HG03066 (cell line): Measurements from ENCODE around the gene AANAT.

ENCODE experiments used
- ATAC-seq: cut with Tn5 transposase; IDR thresholded peaks from one replicate; pipeline ENCODE4 v1.9.1; 2021; ENCODE audit warnings: low read depth; ENCODE audit not compliant: unreplicated experiment

AANAT gene

DNA sequence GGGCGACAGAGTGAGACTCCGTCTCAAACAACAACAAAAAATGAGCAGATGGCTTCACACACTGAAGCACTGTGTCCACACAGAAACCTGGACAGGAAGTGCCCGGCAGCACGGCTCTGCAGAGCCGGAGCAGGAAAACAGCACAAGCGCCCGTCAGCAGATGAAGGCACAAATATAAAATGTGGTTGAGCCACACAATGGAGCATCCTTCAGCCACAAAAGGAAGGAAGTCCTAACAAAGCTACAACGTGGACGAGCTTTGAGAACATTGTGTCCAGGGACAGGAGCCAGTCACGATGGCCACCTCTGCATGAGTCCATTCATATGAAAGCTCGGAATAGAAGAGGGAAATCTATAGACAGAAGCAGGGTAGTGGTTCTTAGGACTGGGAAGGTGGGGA lies 18.2 kb downstream of the AANAT start:
- ATAC-seq, result no peak

DNA sequence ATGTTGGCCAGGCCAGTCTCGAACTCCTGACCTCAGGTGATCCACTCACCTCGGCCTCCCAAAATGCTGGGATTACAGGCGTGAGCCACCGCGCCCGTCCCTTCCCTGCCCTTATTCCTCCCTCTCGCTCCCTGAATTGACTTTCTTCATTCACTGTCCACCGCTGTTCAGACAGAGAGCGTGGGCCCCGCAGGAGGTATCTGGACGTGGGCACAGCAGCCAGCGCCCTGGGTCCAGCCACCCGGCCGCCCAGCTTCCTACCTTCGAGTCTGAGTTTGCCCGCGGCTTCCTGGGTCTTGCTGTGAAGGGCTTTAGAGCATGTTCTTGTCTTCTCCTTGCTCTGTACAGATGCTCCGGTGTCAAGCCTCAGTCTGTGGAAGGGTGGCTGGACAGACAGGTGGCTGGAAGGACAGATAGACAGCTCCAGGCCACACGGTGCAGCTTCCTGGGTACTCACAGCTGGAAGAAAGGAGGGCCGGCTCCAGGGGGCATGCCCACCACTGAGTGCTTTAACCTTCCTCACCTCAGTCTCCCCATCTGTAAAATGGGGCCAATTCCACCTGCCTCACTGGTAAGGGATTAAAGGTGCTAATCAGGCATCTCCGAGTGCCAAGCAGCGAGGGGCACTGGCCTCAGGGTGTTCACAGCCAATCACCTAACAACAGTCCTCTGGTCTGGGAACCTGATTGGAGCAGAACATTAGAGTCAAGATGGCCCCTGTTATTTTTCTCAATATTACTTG lies 20.2 kb downstream of the AANAT start:
- ATAC-seq, result no peak

DNA sequence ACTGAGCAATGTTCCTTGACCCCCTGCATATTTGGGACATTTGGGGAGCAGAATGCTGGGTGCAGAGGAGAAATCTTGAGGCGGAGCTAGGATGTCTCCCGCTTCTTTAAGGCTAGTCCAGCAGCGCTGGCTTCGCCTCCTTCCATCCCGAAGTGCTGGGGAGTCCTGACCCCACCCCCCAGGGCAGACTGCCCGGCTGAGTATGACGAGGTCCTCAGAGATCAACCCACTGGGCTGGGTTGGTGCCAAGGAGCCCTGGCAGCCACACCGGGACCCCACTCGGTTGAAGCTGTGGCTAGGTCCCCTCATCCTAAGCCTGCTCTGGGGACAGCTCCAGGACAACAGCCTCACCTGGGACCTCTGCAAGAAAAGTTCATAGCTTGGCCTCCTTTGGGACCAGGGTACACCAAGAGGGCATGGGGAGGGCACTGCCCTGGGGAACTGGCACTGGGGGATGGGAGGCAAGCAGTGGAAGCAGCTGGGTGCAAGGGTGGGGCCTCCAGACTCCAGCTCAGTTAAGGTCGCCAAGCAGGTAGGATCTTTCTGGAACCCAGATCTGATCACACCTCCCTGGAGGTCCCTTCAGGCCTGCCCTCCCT lies 22.8 kb downstream of the AANAT start:
- ATAC-seq, result no peak

DNA sequence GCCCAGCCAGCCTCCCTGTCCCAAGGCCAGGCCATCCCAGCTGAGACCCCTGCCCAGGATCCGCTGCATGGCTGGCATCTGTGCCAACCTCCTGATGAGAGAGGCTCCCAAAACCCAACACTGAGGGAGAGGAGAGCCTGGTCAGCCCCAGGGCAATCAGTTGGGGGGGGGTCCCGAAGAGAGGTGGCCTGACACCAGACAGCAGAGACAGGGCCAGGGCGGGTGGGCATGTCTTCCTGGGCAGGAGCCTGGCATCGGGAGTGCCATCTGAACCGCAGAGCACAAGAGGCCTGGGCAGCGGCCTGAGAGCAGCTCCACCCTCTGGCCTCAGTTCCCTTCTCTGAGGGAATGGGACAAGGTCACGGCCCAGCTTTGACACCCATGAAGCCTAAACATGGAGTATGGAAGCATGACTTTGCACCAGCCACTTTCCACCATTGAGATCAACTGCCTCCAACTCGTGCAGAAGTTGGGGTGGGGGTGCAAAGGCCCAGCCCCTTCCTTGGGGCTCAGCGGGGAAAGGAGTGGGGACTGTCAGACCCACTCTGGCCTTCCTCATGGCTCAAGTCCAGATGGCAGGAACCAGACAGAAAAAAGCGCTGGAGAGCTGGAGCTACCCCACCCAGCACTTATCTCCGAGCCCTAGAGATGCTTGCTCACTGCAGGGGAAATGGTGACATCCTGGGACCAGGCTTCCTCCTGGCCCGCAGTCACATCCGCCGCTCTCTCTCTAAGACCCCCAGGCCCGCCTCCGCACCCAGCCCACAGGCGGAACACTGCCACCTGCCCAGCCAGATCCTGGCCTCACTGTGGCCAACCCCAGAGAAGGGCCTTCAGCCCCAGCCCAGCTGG lies 24.1 kb downstream of the AANAT start:
- ATAC-seq, result peak; percentile 5

DNA sequence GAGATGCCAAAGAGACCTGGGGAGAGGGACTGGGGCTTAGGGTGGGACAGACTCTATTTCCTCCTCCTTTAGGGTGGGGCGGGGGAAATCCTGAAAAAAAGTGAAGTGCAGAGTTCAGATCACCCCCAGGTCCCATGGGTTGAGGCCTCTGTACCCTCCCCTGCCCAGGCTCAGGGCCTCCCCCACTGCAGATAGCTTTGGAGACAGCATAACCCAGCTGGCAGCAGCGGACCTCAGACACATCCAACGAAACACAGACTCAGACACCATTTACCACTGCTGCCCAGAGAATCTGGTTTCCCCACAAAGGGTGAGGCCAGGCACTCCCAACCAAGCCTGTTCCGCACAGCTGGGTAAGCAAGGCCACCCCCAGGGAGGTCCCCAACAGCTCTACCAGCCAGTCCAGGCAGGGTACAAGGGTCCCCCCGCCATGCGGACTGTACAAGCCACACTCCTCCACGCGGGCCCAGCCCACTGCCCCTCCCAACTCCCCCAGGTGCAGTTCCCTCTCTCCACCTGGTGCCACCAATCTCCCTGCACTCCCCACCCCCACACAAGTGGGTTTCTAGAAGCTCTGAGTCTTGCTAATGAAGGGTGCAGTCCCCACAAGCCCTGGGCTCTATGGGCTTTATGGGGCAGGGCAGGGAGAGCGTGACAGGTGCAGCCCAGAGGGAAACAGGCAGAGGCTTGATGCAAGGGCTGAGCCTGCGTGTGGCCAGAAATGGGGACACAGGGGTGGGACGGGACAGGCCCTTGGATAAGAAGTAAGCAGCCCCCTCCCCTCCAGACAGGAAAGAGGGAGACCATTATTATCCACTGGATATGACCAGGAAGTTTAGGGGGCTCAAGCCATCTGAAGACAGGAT lies 25.0 kb downstream of the AANAT start:
- peak; percentile 53 for ATAC-seq

DNA sequence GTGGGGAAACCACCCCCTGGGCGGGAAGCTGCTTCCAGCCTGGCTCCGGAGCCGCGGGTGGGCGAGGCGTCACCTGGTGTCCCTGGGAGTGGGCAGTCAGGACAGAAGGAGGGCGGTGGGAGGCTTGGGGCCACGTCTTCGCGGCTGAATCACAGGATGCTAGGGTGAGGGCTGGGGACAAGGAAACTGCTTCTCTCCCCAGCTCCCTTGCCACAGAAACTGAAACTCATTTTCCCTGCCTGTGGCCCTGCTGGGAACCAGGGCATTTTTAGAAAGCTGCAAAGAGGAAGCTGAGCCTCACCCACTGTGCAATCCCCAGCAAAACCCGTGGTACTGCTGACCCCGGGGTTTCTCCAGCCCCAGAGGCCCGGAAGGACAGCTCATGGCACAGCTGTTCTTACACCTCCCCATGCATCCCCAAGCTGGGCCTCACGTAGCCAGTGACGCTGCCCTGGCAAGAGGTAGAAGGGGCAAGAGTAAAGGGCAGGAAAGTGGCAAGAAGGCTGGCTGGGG lies 25.6 kb downstream of the AANAT start:
- ATAC-seq, result peak; percentile 39

DNA sequence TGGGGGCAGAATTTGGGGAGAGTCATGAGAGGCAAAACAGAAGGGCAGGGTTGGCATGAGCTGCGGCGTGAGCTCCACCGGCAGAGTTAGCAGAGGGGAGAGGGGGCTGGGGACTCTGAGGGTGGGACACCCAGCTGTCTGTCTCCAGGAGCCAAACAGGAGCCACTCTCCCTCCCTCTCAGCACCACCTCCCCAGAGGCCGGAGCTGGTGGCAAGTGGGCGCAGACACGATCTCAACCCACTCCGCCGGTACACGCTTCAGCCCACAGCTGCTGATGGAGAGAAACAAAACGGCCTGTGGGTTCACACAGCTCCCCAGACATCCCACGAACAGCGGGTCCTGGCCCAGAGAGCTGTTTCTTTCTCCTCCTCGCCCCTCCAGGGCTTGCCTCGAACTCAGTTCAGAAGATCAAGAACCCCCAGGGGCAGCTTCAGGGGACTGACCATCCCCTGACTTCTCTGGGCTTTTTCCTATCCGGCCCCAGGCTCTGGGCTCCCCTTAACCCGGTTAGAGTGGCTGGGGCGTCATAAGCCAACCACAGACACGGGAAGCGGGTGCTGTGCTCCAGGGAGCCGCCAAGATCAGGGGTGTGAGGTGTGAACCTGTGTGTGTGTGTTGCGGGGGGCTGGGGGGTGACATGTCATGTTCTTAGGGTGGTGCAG lies 26.2 kb downstream of the AANAT start:
- ATAC-seq, result no peak

DNA sequence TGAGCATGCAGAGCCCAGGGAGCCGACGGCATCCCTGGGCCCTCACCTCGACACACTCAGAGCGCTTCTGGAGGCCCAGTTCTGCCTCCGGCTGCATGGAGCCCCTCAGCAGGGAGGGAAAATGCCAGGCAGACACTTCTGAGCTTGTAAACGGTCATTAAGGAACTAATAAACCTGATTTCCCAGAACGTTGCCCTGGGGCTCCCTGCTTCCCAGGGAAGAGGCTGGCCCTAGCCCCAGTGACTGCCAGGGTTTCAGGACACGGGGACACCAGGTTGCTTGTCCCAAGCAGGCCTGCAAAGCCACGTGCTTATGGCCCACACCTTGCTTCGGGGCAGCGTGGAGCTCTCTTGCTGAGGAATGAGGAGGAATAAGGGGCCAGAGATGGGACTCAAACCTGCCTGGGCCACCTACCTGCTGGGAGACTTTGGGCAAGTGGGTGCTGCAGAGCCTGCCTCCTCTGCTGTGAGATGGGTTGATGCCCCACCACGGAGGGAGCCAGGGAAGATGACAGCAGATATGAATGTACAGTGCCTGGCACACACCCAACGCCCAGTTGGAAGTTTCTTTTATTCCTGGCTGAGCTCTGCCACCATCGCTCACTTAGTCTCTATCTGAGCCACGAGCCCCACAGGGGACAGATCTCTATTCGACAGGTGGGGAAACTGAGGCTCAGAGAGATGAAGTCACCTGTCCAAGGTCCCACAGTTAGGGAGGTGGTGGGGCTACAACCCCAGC lies 28.4 kb downstream of the AANAT start:
- ATAC-seq, result no peak

DNA sequence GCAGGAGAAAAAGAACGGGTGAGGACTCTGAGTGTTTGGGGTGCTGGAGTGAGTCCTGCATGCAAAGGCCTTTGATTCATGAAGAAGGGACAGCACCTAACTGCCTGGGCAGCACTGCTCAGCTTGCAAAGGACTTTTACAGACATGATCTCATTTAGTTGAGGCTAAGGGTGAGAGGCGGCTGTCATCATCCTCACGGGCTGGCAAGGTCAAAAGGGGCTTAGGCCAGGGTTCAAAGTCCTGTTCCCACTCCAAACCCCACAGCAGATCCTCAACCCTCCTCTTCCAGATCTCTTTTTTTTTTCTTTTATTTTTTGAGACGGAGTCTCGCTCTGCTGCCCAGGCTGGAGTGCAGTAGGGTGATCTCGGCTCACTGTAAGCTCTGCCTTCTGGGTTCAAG lies 29.1 kb downstream of the AANAT start:
- no peak for ATAC-seq

DNA sequence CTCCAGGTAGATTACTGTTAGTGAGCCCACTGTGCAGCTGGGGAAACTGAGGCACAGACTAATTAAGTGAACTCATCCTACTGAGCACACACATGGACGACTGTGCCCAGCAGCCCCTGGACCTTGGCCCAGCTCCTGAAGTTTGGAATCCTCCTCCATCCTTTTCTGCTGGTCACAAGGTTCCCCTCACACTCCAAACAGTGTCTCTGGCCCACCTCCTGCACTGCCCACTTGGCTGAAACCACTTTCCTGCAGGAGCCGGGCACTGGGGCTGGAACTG lies 30.2 kb downstream of the AANAT start:
- no peak for ATAC-seq

DNA sequence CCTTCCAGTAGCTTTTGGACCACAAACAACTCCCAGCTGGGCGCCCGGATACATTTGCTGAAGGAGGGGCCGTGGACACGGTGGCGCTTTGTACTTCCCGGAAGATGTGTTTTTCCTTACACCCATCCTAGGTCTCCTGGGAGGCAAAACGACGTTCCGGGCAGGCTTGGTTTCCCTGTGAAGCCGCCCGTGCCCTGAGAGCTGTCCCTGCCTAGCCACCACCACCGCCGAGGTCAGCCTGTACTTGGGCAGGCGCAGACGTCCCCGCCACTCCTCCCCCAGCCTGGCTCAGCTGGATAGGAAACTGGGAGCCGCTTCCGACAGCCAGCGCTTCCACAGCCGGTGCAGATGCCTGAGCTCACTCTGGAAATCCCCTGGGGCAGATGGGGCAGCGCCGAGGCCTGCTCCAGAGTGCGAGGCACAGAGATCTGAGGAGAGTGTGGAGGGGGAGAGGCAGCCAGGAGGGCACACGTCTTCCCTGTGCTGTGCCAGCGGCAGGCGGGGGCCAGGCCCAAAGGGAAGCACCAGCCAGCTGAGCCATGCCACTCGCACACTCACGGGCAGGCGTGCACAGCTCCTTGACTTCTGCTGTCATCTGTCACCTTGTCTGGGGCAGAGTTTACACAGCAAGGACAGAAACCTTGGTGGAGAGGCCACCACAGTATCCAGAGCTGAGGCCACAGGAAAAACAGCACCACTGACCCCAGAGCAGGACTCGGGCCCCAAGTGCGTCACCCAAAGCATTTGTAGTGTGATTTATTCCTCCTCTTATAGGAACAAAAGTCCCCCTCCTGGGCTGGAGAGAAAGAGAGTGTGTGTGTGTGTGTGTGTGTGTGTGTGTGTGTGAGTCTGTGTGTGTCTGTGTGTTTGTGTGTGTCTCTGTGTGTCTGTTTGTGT lies 30.8 kb downstream of the AANAT start:
- no peak for ATAC-seq

DNA sequence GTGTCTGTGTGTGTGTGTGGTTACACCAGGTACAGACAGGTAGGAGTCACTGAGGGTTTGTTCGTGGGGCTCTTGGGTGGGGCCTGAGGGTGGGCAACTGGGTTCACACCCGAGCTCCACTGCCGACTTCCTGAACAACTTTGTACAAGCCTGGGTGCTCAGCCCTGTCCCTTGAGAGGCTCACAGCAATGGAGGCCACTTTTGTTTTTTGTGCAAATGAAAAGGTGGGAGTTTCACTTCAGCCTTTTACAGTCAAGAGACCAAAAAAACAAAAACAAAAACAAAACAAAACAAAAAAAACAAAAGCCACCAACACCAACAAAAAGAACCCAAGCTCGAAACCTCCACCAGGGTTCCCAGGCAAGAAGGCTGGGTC lies 31.5 kb downstream of the AANAT start:
- ATAC-seq, result no peak

DNA sequence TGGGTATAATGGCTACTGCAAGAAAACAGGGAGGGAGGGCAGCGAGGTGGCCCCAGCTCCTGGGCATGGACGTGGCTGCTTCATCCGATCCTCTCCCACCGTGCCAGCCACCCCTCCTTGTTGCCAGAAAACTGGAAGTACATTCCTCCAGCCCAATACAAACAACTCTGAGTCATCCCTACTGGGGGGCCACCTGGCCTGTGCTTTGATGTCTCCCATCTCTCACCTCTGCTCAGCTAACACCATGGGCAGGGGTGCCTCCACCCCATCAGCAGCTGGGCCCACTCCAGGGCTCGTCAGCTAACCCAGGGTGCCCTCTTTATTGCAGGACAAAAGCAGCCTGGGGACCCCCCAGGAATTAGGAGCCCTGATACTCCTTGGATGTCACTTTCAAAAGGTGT lies 31.9 kb downstream of the AANAT start:
- ATAC-seq, result no peak

DNA sequence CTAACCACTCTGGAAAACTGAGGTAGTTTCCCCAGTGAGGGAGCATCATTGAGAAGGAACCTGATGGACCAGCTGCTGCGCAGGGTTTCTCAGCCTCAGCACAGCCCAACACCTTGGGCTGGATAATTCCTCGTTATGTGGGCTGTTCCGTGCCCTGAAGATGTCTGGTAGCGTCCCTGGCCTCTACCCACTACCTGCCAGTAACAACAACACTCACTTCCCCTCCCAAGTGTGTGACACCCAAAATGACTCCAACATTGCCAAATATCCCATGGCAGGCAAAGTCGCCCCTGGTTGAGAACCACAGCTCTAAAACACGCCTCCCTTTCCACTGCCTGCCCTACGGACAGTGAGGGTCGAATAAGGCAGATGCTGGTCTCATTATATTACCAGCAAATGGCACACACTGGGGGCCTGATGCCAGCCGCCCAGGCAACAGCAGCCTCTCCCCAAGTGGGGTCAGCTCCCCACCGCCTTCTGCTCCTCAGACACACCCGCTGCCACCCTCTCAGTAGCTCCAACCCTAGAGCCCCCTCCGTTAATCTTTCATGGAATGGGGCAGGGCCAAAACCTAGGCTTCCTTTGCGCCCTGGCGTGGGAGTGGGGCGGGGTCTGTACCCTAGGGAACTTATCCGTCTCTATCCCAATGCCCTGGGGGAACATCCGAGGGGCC lies 32.8 kb downstream of the AANAT start:
- ATAC-seq, result no peak

DNA sequence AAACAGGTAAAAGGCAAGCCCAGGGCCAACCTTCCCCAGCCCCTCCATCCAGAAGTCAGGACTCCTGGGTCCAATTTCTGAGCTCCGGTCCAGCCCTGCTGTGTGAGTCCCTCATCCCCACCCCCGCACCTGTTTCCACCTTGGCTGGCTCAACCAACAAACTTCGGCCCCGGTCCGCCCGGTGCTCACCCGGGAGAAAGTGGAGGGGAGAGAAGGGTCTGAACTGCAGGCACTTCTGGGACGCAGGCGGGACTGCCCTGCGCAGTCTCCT lies 33.3 kb downstream of the AANAT start:
- ATAC-seq, result peak; percentile 4

DNA sequence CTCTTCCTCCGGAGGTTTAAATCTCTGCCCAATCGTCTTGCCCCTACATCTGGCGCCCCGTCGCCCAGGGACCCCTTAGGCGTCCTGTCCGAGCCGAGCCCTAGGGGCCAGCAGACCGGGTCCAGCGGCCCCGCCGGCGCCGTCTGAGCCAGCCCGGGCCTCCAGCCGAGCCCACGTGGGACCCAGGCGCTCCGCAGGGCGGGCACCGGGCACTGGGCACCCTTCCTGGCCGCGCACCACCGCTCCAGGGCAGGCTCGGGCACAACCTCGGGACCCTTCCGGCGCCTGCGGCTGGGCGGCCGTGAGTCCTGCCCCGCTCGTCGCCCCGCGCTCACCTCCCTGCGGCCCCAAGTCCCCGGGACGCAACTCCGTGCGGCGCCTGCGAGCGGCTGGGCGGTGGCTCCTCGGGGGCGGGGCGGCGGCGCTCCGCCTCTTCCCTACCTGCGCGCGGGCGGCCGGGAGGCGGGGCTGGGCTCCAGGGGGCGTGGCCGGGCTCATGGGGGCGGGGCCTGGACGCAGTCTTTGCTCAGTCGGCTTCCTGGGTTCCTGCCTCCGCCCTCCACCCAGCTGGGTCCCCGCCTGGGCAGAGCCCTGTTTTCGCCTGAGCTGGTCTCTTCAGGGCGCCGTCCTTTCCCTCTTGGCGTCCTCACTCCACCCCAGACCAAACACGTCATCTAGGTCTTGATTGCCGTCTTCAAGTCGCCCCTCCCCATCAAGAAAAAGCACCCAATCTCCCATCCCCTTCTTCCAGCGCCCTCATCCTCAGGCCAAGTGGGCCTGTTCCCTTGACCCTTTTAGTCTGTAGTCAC lies 33.8 kb downstream of the AANAT start, which contains the start of gene RHBDF2:
RHBDF2 (minus strand) TSS at position 406 of the 809 bp plus-strand sequence. CDS start 19,899 bp downstream, outside the sequence.
- peak; percentile 54 for ATAC-seq

DNA sequence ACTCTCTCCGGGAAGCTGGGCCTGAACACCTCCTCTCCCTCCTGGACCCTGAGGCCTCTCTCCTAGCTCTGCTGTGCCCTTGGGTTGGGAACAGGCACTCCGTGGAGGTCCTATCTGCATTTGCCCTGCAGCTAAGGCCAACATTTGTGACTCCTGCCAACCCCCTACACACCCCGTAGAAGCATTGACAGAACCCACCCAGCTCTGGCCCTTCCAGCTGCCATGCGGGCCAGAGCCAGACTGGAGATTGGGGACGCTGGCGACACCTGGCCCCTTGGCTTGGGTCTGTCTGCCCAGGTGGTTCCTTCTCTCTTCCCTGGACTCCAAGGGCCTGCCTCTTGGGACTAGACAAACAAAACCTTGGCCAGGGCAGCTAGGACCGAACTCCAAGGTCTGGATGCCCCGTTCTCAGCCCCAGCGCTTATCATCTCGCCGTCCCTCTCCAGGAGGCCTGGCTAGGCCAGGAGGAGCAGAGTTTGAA lies 34.5 kb downstream of the AANAT start:
- ATAC-seq, result no peak
